Astrocyte of the spinal cord (primary cell): ENCODE data around the gene RNF31.

Experiments used
- DNase-seq: peaks from one replicate; pipeline ENCODE4 v3.0.0; 2011; ENCODE audit warnings: low read depth, low spot score
- H3K4me3 ChIP-seq: 2 replicates; pipeline ENCODE4 v1.5.1; 2011; ENCODE audit warnings: low read depth, mild to moderate bottlenecking, low read length, moderate library complexity
- in situ Hi-C: cut with HindIII; loops from 2 replicates; pipeline ENCODE4 v1.10.0; 2017; ENCODE audit warnings: low sequenced_read_pairs
- TF ChIP-seq, protein P1 (sequence below): IDR thresholded peaks from 2 replicates; pipeline ENCODE4 v1.5.1; 2012; ENCODE audit warnings: low read depth, mild to moderate bottlenecking, low read length, inconsistent platforms

The RNF31 gene

DNA sequence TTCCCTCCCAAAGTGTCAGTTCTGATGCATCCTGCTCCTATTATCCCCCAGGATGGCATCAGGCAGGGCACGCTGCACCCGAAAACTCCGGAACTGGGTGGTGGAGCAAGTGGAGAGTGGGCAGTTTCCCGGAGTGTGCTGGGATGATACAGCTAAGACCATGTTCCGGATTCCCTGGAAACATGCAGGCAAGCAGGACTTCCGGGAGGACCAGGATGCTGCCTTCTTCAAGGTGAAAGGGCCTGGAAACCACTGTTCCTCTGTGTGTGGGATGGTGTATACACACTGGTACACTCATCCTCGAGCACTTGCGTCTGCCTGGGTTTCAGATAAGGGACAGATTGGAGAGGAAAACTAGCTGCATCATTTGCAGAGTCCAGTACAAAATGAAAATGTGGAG lies 14.8 kb downstream of the RNF31 start:
- in situ Hi-C loops, result no loop called here
- H3K4me3 ChIP-seq, result peak overlapping the region; percentile 72
- DNase-seq, result no peak
- TF ChIP-seq, protein P1, sequence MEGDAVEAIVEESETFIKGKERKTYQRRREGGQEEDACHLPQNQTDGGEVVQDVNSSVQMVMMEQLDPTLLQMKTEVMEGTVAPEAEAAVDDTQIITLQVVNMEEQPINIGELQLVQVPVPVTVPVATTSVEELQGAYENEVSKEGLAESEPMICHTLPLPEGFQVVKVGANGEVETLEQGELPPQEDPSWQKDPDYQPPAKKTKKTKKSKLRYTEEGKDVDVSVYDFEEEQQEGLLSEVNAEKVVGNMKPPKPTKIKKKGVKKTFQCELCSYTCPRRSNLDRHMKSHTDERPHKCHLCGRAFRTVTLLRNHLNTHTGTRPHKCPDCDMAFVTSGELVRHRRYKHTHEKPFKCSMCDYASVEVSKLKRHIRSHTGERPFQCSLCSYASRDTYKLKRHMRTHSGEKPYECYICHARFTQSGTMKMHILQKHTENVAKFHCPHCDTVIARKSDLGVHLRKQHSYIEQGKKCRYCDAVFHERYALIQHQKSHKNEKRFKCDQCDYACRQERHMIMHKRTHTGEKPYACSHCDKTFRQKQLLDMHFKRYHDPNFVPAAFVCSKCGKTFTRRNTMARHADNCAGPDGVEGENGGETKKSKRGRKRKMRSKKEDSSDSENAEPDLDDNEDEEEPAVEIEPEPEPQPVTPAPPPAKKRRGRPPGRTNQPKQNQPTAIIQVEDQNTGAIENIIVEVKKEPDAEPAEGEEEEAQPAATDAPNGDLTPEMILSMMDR, result no peak

DNA sequence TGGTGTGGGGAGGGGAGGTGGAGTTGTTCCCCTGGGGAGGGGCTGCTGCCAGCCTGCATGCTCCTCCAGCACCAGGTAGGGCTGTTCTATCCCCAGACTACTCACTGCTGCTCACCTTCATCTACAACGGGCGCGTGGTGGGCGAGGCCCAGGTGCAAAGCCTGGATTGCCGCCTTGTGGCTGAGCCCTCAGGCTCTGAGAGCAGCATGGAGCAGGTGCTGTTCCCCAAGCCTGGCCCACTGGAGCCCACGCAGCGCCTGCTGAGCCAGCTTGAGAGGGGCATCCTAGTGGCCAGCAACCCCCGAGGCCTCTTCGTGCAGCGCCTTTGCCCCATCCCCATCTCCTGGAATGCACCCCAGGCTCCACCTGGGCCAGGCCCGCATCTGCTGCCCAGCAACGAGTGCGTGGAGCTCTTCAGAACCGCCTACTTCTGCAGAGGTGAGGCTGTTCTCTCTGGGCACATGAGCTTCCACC lies 17.3 kb downstream of the RNF31 start:
- DNase-seq, result no peak
- no peak overlapping the region for H3K4me3 ChIP-seq
- TF ChIP-seq, protein P1, result no peak
- in situ Hi-C loops, result no loop called here

DNA sequence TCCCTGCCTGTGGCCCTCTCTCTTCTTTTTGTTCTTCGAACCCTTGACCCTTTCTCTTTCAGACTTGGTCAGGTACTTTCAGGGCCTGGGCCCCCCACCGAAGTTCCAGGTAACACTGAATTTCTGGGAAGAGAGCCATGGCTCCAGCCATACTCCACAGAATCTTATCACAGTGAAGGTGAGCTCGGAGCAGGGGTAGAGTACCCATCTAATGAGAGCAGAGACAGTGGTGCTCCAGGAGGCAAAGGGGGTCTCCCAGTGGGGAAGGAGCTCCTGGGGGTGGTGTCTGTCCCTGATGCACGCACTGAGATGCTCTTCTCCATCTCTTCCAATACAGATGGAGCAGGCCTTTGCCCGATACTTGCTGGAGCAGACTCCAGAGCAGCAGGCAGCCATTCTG lies 18.5 kb downstream of the RNF31 start:
- TF ChIP-seq, protein P1, result no peak
- H3K4me3 ChIP-seq, result no peak overlapping the region
- no peak for DNase-seq
- in situ Hi-C loops, result no loop called here

DNA sequence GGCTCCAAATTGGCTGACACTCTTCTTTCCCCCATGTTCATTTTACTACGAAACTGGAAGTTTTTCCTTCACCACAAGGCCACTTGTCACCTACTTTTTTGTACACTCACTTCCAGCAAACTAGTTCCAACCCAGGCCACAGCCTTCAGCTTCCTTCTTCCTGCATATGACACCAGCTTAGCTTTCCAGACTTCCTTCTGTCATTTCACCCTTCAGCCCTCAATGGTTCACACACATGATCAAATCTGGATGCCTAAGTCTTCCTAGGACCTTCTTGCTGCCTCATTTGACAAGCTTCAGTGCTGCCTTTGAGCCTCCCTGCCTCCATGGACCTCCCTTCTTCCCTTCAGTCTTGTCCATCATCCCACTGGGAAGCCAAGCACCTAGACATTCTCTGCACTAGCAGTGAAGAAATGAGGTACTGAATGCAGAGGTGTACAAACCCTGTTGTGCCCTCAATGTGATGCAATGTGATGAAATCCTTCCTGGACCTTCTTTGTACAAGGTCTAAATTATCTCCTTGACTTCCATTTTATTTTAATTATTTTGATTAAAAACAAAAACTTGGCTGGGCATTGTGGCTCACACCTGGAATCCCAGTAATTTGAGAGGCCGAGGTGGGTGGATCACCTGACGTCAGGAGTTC lies 20.3 kb downstream of the RNF31 start:
- in situ Hi-C loops, result no loop called here
- H3K4me3 ChIP-seq, result no peak overlapping the region
- TF ChIP-seq, protein P1, result no peak
- DNase-seq, result no peak

DNA sequence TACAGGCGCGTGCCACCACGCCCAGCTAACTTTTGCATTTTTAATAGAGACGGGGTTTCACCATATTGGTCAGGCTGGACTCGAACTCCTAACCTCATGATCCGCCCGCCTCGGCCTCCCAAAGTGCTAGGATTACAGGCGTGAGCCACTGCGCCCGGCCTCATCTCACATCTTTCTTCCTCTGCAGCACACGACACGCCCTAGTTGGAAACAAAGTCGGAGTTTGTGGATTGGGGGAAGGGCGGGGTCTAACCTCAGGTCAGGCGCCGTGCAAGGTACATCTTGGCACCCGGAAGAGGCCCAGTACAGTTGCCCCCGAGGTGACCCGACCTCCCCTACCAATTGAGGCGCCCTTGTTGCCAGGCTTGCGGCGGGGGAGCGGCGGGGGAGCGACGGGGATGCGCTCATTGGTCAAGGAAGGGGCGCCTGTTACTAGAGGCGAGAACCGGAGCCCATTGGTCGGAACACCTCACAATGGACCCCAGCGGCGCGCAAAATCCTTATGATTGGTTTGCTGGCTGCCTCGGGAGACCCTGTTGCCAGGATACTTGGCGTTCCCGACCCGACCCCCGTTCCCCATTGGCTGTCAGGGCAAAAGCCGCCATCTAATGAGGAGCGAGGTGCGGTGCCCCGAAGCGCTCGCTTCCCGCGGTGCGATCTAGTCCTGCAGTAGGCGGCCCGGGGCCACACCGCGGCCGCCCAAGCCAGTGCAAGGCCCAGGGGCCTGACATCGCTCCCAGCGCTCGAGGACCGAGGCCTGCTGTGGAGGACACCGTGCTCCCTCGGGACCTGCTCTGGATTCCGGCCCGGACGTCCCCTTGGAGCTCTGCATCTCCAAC lies 24.3 kb downstream of the RNF31 start, which contains the start of gene REC8:
Gene REC8 (plus strand): TSS at position 659 of the 839 bp plus-strand sequence. CDS start 473 bp downstream, outside the sequence.
- DNase-seq, result peak; percentile 97
- H3K4me3 ChIP-seq, result peak within 1 kb of the TSS; percentile 63
- in situ Hi-C loops, result no loop called here
- TF ChIP-seq, protein P1, result no peak

DNA sequence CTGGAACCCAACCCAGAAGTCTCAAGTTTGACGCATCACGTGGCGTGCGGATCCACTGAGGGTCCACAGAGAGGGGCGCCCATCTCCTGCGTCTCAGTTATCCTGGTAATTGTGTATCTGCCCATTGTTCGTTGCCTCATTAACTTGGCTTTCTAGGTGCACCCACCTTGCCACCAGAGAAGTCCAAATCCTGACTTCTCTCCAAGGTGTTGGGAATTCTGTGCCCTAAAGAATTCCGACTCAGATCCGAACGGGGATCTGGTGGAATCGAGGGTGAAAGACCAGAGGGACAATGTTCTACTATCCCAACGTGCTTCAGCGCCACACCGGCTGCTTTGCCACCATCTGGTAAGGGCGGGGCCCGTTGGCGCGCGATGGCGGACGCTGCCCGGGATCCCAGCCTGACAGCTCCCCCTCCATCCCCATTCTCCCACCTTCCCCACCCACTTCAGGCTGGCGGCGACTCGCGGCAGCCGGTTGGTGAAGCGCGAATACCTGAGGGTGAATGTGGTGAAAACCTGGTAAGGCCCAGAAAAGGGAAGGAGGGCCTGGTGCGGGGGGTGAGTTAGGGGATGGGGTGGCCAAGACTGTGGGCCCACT lies 25.1 kb downstream of the RNF31 start:
- H3K4me3 ChIP-seq, result peak overlapping the region; percentile 63
- in situ Hi-C loops, result no loop called here
- no peak for DNase-seq
- TF ChIP-seq, protein P1, result no peak
